Adipocyte (in vitro differentiated cells): ENCODE results near the gene SELENBP1.

ENCODE experiments used
- DNase-seq: peaks from one replicate; pipeline ENCODE4 v3.0.0-alpha.2; 2015; ENCODE audit warnings: low read depth
- H3K27me3 ChIP-seq: replicated peaks from 2 replicates; pipeline ENCODE4 v1.7.0; 2013; ENCODE audit warnings: mild to moderate bottlenecking, low read length, moderate library complexity; ENCODE audit not compliant: control insufficient read depth, insufficient read depth
- H3K36me3 ChIP-seq: 2 replicates; pipeline ENCODE4 v1.7.0; 2013; ENCODE audit warnings: low read length, mild to moderate bottlenecking, moderate library complexity; ENCODE audit not compliant: control insufficient read depth, insufficient read depth, severe bottlenecking
- H3K4me1 ChIP-seq: 2 replicates; pipeline ENCODE4 v1.7.0; 2013; ENCODE audit warnings: mild to moderate bottlenecking, low read length, moderate library complexity; ENCODE audit not compliant: control insufficient read depth, insufficient read depth
- H3K4me3 ChIP-seq: 2 replicates; pipeline ENCODE4 v1.7.0; 2013; ENCODE audit warnings: mild to moderate bottlenecking, low read length, moderate library complexity
- H3K9ac ChIP-seq: 2 replicates; pipeline ENCODE4 v1.7.0; 2013; ENCODE audit warnings: mild to moderate bottlenecking, low read length, moderate library complexity
- H3K9me3 ChIP-seq: 2 replicates; pipeline ENCODE4 v1.7.0; 2013; ENCODE audit warnings: mild to moderate bottlenecking, low read length, moderate library complexity; ENCODE audit not compliant: control insufficient read depth

Gene SELENBP1

DNA sequence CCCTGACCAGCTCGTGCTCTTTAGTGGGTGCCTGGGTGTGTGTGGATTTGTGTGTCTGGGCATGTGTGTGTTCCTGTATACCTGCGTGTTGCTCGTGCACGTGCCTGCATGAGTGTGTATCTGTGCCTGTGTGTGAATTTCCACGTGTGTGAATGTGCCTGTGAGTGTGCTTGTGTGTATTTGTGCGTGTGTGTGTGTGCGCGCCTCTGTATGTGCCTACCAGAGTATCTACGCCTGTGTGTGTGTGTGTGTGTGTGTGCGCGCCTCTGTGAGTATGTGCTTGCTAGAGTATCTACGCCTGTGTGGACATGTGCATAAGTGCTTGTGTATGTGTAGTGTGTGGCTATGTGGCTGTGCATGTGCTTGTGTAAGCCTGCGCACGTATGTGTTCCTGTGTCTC lies 691 bp upstream of the SELENBP1 start:
- H3K9ac ChIP-seq, result no peak overlapping the region
- peaks cover 52% of the 10 kb centered on the region for H3K4me1 ChIP-seq
- no peak for DNase-seq
- no peak overlapping the region for H3K4me3 ChIP-seq
- H3K36me3 ChIP-seq, result peaks cover 7% of the 10 kb centered on the region
- H3K9me3 ChIP-seq, result no peaks in the 10 kb centered on the region
- no peaks in the 10 kb centered on the region for H3K27me3 ChIP-seq

DNA sequence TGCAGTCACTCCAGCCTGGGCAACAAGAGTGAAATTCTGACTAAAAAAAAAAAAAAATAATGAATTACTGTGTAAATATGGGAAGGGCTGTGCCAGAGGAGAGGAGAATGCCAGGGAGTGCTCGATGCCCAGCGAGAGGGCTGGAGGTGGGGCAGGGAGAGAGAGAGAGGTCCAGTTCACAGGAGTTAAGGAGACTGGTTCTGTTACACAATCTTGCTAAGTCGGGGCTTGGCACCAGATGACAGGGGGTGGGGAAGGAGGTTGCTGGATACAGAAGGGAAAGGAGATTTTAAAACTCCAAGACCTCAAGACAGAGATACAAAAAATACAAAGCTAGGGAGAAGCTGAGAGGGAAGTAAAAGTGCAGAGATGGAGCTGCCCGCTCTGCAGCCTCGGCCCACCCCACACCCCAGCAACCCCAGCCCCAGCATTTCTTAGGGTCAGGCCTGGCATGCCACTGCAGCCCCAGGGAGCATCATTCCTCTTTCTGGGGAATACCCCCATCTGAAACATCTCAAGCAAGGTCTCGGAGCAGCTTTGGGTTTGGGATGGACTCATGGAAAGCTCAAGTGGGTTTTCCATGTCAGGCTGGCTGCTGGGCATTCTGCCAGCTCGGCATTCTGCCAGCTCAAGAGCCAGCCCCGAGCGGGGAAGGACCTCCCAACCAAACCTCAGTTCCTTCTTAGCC lies 991 bp downstream of the SELENBP1 start:
- H3K27me3 ChIP-seq, result no peaks in the 10 kb centered on the region
- peak; percentile 66 for DNase-seq
- H3K36me3 ChIP-seq, result peaks cover 15% of the 10 kb centered on the region
- H3K4me1 ChIP-seq, result peaks cover 61% of the 10 kb centered on the region
- peak overlapping the region; percentile 84 for H3K4me3 ChIP-seq
- no peaks in the 10 kb centered on the region for H3K9me3 ChIP-seq
- peak overlapping the region; percentile 86 for H3K9ac ChIP-seq

DNA sequence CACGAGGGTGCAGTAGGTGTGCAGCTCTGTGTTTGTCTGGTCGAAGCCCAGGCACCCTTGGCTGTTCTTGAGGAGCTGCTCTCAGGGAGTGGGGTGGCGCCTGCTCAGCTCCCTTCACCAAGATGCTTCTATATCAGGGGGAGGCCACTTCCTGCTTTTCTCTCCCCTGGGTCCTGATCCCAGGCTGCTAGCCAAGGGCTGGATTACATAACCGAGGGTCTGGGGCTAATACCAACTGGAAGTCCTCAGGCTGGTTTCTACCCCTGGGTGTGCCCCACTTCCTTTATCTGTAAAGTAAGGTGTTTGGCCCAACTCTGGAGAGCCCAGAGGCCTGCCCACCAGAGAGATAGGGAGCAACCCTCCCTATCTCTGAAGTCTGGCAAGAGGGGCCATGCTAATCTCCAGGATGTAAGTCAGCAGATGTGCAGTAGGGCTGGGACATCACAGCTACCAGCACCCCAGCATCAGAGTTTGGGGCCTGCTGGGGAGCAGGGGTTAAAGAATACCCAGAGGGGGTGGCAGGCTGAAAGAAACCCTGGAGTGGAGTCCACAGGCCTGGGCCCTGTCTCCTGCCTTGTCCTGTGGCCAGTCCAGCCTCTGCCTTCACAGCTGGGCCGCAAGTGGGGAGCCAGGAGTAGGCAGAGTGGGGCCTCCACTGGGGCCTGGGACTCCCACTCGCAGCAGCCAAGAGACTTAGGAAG lies 2.1 kb downstream of the SELENBP1 start:
- DNase-seq, result no peak
- no peaks in the 10 kb centered on the region for H3K27me3 ChIP-seq
- peak overlapping the region; percentile 46 for H3K4me3 ChIP-seq
- H3K9me3 ChIP-seq, result no peaks in the 10 kb centered on the region
- H3K36me3 ChIP-seq, result peaks cover 27% of the 10 kb centered on the region
- H3K4me1 ChIP-seq, result peaks cover 61% of the 10 kb centered on the region
- peak overlapping the region; percentile 46 for H3K9ac ChIP-seq

DNA sequence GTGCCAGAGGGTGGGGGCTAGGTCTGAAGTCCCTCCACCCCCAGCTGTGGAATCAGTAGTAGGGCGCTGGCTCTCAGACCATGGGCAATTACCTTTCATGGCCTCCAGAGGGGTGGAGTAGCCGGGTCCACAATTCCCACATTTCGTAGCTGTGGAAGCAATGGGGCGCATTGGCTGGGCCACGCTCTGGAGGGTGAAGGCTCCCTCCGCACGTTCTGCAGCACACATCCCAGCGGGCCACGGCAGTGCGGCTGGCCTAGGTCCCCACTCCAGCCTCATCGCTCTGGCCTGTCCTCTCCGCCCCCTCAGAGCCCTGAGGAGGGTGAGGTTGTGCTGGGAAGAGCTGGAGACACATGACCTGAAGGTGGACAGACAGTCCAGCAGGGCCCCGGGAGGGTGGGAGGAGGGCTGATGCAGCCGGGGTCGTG lies 2.9 kb downstream of the SELENBP1 start:
- no peaks in the 10 kb centered on the region for H3K27me3 ChIP-seq
- peaks cover 33% of the 10 kb centered on the region for H3K36me3 ChIP-seq
- H3K4me3 ChIP-seq, result peak overlapping the region; percentile 46
- peaks cover 61% of the 10 kb centered on the region for H3K4me1 ChIP-seq
- DNase-seq, result no peak
- H3K9ac ChIP-seq, result peak overlapping the region; percentile 46
- H3K9me3 ChIP-seq, result no peaks in the 10 kb centered on the region

DNA sequence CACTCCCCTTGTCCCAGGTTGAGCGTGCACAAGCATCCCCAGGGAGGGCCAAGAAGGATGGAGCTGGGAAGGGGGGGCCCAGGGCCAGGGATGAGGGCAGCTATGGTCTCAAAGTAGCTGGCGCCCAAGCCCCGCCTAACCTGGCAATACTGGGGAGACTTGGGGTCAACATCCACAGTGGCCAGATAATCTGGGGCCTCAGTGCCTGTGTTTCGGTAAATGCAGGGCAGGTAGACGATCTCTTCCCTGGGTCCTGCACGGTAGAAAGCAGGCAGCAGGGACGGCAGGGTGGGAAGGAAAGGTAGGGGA lies 3.2 kb downstream of the SELENBP1 start:
- DNase-seq, result no peak

DNA sequence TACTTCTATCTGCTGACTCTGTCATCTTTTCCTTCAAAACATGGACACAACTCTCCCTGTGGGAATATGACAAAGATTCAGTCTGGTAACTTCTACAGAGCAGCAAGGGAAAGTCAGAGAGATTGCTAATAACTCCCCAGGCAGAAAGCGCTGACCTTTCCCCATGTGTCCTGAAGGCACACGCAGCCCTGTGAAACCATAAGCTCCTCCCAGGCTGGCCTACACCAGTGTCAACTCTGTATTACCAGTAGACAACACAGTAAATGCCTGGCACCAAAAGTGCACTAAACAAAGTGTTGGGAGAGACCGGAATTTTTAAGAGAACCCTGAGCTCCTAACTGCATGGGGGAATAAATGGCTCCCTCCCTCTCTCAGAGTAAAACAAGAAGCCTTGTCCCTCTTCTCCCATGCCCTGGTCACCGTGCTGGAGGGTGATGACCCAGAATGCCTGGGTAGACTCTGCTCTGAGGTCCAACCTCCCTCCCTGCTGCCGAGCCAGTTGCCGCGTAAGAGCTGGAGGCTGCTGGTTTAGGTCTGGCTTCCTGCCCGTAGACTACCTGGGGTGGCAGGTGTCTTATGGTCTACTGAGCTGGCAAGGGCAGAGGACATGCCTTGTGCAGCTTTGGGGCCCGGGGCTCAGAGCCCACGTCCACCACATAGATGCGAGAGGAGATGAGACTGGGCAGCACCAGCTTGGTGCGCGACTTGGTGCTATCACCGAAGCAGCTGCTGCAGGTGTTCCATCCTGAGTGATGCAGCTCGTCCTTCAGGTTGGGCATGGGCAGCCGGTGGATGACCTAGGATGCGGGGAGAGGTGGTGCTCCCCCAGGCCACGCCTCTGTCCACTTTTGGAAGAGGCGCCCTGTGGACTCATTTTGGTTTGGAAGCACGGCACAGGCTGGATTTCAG lies 3.9 kb downstream of the SELENBP1 start:
- Histone ChIP-seq H3K9me3 (no peaks in the 10 kb centered on the region), H3K9ac (no peak overlapping the region), H3K4me3 (no peak overlapping the region), H3K27me3 (no peaks in the 10 kb centered on the region), H3K4me1 (peaks cover 61% of the 10 kb centered on the region), H3K36me3 (peaks cover 43% of the 10 kb centered on the region)
- DNase-seq, result no peak

More for the DNA sequence above, 3.2 kb downstream of the SELENBP1 start:
- Histone ChIP-seq H3K4me1 (peaks cover 61% of the 10 kb centered on the region), H3K4me3 (no peak overlapping the region), H3K36me3 (peaks cover 36% of the 10 kb centered on the region), H3K27me3 (no peaks in the 10 kb centered on the region), H3K9ac (no peak overlapping the region), H3K9me3 (no peaks in the 10 kb centered on the region)

DNA sequence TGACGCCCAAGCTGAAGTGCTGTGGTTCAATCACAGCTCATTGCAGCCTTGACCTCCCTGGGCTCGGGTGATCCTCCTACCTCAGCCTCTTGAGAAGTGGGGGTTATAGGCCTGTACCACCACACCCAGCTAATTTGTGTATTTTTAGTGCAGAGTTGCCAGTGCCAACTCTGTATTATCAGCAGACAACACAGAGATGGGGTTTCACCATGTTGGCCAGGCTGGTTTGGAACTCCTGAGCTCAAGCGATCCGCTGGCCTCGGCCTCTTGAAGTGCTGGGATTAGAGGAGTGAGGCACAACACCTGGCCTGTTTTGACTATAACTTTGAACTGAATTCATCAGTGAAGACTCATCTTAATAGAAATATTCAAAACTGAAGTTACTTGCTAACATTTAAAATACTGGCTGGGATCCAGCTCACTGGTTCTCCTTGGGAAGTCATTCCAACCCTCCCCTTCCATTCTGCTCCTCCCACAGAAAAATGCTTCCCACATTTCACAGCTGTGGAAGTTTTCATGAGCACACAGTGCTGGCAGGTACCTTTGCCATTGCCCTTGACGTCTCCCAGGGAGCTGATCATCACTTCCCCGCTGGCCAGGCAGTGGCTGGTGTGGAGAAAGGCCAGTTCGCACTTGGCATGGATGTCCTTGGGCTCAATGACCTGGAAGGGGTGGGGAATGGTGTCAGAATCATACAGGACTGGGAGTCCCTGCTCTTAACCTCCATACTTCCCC lies 4.7 kb downstream of the SELENBP1 start:
- Histone ChIP-seq H3K36me3 (peaks cover 48% of the 10 kb centered on the region), H3K4me3 (no peak overlapping the region), H3K9me3 (peaks cover 2% of the 10 kb centered on the region), H3K9ac (no peak overlapping the region), H3K4me1 (peaks cover 56% of the 10 kb centered on the region), H3K27me3 (no peaks in the 10 kb centered on the region)
- no peak for DNase-seq

DNA sequence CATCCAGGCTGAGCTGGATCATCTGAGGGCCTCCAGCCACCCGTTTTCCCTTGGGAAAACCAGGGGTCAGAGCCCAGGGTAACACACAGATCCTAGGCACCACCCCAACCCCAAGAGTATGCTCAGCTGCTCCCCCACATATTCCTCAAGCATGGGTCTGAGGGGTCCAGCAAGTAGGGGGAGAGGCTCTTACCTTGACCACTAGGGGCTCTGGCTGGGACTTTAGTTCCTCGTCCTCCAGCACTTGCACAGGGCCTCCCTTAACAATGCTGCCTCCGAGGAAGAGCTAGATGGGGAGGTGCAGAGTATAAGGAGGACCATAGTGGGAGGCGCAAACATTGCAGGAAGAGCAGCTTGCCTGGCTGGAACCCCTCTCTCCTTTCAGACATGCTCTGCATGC lies 7.5 kb downstream of the SELENBP1 start:
- Histone ChIP-seq H3K36me3 (peaks cover 54% of the 10 kb centered on the region), H3K4me1 (peaks cover 28% of the 10 kb centered on the region), H3K9me3 (peaks cover 2% of the 10 kb centered on the region), H3K9ac (no peak overlapping the region), H3K27me3 (no peaks in the 10 kb centered on the region), H3K4me3 (no peak overlapping the region)
- no peak for DNase-seq

DNA sequence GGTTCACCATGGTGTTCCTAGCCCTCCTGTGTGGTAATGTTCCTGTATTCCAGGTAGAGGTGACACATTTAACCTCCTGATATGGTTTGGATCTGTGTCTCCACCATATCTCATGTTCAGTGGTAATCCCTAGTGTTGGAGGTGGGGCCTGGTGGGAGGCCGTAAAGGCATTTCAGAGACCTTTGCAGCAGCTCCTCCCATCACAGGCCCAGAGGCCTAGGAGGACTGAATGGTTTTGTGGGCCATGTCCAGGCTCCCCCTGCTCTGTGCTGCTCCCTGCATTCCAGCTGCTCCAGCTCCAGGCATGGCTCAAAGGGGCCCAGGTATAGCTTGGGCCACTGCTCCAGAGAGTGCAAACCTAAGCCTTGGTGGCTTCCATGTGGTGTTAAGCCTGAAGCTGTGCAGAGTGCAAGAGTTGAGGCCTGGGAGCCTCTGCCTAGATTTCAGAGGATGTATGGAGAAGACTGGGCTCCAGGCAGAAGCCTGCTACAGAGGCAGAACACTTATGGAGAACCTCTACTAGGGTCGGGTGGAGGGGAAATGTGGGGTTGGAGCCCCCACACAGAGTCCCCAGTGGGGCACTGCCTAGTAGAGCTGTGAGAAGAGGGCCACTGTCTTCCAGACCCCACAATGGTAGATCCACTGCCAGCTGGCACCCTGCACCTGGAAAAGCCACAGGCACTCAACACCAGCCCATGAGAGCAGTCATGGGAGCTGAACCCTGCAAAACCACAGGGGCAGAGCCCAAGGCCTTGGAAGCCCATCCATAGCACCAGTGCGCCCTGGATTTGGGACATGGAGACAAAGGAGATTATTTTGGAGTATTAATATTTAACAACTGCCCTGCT lies 10.0 kb downstream of the SELENBP1 start:
- H3K9me3 ChIP-seq, result peaks cover 2% of the 10 kb centered on the region
- no peaks in the 10 kb centered on the region for H3K27me3 ChIP-seq
- H3K4me3 ChIP-seq, result no peak overlapping the region
- H3K4me1 ChIP-seq, result peaks cover 3% of the 10 kb centered on the region
- DNase-seq, result no peak
- no peak overlapping the region for H3K9ac ChIP-seq
- H3K36me3 ChIP-seq, result peaks cover 46% of the 10 kb centered on the region

DNA sequence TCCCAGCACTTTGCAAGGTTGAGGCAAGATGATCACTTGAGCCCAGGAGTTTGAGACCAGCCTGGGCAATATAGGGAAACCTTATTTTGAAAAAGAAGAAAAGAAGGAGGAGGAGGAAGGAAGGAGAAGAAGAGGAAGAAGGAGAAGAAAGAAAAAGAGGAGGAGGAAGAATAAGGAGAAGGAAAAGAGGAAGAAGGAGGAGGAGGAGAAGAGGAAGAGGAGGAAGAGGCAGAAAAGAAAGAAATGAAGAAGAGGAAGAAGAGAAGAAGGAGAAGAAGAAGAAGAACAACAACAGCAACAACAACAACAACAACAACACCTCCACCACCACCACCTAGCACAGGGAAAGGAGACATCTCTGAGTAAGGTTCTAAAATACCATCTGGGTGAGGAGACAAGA lies 10.6 kb downstream of the SELENBP1 start:
- Histone ChIP-seq H3K9me3 (peaks cover 2% of the 10 kb centered on the region), H3K4me1 (no peaks in the 10 kb centered on the region), H3K9ac (no peak overlapping the region), H3K4me3 (no peak overlapping the region), H3K36me3 (peaks cover 43% of the 10 kb centered on the region), H3K27me3 (no peaks in the 10 kb centered on the region)
- DNase-seq, result no peak
